Fibroblast of skin of right quadriceps (primary cell): ENCODE data around the gene ATP5IF1.

Experiments used
- DNase-seq: peaks from one replicate; pipeline ENCODE4 v3.0.0-alpha.2; 2013

ATP5IF1 gene

DNA sequence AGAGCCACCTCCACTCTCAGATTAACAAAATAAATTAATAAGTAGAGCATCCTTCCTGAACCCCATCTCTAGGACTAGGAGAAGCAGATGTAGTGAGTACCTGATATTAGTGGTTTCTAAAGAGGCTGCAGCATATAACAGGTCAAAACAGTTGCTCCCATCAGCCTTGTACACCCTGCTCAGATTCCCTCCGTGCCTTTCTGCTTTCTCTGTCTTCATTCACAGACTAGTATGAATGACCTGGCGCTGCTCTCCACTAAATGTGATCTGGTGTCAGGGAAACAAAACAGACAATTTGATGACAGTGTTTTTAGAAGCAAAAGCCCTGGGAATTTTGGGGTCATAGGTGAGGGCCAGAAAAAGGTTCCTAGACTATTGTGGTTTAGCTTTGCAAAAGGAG lies 31.7 kb downstream of the ATP5IF1 start:
- no peak for DNase-seq

DNA sequence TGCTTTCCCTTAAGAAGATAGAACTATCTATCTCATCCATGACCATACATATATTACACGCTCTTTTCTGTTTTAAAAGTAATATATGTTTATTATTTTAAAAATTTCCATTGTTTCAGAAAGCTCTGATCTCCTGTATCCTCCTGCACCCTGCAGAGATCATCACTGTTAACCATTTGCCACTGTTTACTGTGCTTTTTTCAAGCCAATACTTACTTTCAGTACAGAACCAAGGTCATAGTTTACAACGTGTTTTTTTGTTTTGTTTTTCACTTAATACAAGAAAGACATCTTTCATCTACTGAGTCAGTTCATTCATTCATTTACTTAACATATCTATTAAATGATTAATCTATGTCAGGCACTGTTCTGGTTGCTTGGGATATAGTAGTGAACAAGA lies 33.6 kb downstream of the ATP5IF1 start:
- no peak for DNase-seq

DNA sequence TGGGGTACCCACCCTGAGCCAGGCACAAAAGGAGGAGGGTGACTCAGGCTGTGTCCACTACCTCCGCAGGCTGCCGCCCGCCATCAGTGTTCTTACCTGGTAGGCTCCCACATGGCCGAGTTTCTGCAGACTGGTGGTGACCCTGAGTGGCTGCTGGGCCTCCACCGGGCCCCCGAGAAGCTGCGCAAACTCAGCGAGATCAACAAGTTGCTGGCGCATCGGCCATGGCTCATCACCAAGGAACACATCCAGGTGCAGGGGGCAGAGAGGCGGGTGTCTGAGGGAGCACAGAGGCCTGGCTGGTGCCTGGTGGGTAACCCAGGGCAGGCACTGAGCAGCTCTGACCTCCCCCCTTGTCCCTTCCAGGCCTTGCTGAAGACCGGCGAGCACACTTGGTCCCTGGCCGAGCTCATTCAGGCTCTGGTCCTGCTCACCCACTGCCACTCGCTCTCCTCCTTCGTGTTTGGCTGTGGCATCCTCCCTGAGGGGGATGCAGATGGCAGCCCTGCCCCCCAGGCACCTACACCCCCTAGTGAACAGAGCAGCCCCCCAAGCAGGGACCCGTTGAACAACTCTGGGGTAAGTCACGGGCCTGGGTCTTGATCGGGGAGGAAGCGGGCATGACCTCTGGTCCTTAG lies 36.4 kb downstream of the ATP5IF1 start:
- no peak for DNase-seq

DNA sequence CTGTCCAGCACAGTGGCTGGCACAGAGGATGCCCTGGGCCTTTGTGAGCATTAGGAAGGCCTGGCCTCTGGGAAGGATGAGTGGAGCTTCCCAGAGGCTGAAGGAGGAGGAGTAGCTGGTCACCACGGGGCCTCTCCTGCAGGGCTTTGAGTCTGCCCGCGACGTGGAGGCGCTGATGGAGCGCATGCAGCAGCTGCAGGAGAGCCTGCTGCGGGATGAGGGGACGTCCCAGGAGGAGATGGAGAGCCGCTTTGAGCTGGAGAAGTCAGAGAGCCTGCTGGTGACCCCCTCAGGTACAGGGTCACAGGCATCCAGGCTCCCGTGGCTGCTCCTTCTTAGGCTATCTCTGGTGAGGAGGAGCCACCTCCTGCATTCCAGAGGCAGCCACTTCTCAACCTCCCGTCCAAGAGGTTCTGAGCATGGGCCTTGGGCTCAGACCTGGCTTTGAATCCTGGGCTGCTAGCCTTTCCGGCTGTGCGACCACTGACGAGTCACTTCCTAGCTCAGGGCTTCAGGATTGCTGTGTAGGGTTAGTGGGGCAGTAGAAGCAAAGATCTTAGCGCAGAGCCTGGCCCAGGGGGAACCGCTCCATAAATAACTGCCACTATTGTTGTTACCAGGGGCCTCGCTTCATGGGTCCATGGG lies 37.4 kb downstream of the ATP5IF1 start:
- no peak for DNase-seq

DNA sequence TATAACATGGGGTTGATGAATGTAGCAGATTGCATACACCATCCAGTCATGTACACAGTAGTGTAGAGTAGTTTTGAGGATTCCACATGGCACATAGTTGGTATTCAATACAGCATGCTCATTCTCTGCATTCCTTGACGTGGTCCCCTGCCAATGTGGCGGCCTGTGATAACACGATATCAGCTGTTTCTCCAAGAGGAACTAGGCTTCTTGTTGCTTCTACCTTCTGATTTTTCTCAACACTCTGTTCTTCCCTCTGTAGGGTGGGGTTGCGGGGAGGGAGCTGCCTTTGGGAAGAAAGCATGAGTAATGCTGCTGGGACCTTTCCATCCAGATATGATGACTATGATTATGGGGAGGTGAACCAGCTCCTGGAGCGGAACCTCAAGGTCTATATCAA lies 42.8 kb downstream of the ATP5IF1 start:
- no peak for DNase-seq

DNA sequence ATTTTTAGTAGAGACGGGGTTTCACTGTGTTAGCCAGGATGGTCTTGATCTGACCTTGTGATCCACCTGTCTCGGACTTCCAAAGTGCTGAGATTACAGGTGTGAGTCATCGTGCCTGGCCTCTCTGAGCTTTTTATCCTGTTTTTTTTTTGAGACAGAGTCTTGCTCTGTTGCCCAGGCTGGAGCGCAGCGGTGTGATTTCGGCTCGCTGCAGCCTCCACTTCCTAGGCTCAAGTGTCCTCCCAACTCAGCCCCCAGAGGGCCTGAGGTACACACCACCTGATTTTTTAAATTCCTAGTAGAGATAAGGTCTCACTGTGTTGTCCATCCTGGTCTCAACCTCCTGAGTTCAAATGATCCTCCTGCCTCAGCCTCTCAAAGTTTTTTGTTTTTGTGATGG lies 43.8 kb downstream of the ATP5IF1 start:
- no peak for DNase-seq

DNA sequence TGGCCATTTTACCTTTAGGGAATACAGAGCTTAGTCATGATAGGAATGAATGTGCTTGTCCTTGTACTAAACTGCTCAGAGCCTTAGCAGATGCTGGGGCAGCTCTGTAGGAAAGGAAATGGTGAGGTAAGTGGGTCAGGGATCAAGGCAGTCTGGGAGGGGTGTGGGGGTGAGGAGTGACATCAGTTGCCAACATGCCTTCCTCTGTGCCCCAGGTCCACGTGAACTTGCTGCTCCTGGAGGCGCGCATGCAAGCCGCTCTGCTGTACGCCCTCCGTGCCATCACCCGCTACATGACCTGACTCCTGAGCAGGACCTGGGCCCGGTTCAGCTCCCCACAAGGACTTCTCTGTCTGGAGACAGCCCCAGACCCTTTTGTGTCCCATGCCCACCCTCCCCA lies 44.6 kb downstream of the ATP5IF1 start:
- no peak for DNase-seq

DNA sequence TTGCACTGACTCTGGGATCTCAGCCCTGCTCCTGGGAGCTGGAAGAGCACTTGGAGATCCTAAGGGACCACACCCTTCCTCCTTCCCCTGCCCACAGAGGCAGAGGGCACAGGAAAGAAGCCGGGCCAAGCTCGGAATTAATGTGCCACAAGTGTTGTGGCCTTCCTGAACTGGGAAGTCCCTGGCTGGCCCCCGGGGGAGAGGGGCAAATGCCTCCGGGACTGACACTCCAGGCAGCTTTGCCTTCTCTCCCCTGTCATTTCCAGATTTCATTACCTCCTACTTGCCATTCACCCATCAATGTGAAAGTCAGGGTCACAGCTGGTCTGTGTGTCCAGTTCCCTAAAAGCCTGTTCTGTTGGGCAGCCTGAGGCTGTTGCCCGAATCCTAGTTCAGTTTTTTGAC lies 45.1 kb downstream of the ATP5IF1 start:
- no peak for DNase-seq

DNA sequence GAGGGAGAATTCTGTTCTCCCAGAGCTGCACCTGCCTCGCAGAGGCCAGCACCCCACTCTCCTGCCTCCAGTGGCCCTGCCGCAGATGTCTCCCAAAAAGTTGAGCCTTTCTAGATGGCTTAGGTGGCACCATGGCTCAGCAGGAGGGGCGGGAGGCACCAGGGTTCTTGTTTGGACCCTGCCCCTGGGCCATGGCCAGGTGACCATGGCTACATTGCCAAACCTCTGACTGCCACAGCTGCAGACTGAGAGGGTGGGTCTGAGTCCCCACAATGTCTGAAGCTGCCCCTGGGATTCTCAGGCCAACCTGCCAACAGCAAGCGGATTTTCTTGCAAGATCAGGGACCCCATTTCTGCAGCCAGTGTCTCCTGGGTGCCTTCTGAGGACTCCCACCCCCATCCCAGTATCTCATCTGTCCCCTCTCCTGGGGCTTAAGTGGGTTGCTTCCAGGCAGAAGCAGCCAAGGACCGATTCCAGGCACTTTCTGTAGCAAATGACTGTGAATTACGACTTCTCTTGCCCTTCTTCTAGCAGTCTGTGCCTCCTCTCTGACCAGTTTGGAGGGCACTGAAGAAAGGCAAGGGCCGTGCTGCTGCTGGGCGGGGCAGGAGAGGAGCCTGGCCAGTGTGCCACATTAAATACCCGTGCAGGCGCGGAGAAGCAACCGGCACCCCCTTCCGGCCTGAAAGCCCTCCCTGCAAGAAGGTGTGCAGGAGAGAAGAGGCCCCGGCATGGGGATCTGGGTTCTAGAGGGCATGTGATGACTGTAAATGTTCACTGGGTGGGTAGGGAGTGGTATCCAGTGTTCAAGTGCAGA lies 45.9 kb downstream of the ATP5IF1 start:
- no peak for DNase-seq

DNA sequence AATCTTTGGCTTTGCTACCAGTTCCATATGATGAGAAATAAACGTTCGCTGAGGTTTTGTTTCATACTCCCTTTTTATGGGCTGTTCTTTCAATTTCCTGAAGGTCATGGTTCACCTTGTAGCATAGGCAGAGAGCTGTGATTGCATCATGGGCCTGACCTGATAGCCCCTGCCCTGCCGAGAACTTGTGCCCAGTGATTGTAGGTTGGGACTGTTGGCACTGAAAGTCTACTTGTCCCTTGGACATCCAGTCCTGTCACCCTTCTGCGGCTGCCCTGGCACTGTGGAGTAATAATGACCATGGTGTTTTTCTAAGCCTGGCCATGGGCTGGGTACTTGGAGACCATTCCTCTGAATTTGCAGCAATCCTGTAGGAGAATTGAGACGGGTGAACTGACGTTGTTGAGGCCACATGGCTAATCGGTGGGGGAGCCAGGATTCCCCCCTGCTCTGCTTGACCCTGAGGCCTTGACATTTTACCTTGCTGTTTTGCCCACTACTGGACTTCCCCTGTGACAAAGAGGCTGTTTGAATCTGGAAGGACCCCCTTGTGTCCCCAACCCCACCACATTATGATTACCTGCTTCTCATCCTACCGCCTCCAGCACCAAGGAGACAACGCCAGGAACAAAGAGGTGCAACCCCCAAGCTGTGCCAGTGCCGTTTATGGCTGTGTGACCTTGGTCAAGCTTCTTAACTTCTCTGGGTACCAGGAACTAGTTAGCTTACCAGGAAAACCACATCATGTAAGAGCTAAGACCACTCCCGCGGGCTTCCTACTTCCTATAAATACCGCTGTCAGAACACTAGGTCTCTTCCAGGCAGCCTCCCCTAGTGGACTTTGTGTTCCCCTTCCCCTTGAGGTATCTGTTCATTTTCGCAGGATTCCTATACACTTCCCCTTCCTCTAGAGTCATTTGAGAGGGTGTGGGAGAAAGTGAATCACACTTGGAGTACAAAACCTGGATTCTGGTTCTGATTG lies 46.8 kb downstream of the ATP5IF1 start:
- DNase-seq = no peak

DNA sequence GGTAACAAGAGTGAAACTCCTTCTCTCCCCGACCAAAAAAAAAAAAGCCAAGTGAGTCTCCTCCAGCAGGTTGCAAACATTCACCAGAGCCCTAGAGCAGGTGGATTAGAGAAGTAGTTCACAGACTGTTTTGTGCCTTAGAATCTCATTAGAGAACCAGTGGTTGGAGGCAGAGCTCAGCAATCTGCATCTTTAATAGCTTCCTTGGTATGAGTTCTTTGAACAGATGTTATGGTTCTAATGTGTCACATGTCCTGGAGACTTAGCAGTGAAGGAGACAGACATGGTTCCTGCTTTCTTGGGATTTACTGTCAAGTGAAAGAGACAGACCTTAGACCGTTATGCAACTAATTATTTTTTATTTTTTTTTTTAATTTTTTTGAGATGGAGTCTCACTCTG lies 50.2 kb downstream of the ATP5IF1 start:
- no peak for DNase-seq
